HepG2 (cell line): ENCODE measurements around the gene SRP14. TPM values are rescaled to one million over a fixed set of nuclear protein-coding genes. Genes with fewer than 3 reads are reported as not detected.

Source experiments
- ATF1 ChIP-seq: IDR thresholded peaks from 2 replicates; pipeline ENCODE4 v1.6.1; 2016; ENCODE audit warnings: mild to moderate bottlenecking, control low read depth
- EZH2 ChIP-seq: conservative IDR thresholded peaks from 2 replicates; pipeline ENCODE4 v1.6.1; 2012; ENCODE audit warnings: mild to moderate bottlenecking, low read depth, low read length, moderate library complexity
- HCFC1 ChIP-seq: fragments of 150-350 bp; IDR thresholded peaks from 2 replicates; pipeline ENCODE4 v1.6.1; 2014; ENCODE audit warnings: low read depth, low read length
- HOXA5 ChIP-seq: sonication (generic); formaldehyde crosslinking; IDR thresholded peaks from 2 replicates; pipeline ENCODE4 v1.4.0; 2020; ENCODE audit warnings: missing genetic modification reagents
- KLF12 ChIP-seq: sonication (generic); formaldehyde crosslinking; IDR thresholded peaks from 2 replicates; pipeline ENCODE4 v1.4.0; 2020; ENCODE audit warnings: missing genetic modification reagents, borderline replicate concordance
- MIER3 ChIP-seq: IDR thresholded peaks from 2 replicates; pipeline ENCODE4 v1.6.1; 2016; ENCODE audit warnings: missing compliant biosample characterization, borderline replicate concordance
- NPAS2 ChIP-seq: sonication (generic); formaldehyde crosslinking; IDR thresholded peaks from 2 replicates; pipeline ENCODE4 v1.8.0; 2022; ENCODE audit warnings: mild to moderate bottlenecking, missing genetic modification reagents, borderline replicate concordance
- SMC3 ChIP-seq: IDR thresholded peaks from 2 replicates; pipeline ENCODE4 v1.6.1; 2011; ENCODE audit warnings: low read length, improper control_type of control experiment
- TFDP1 ChIP-seq: IDR thresholded peaks from 2 replicates; pipeline ENCODE4 v1.6.1; 2016; ENCODE audit warnings: missing compliant biosample characterization, missing genetic modification reagents, borderline replicate concordance
- TRIM24 ChIP-seq: sonication (generic); formaldehyde crosslinking; IDR thresholded peaks from 2 replicates; pipeline ENCODE4 v1.8.0; 2022; ENCODE audit warnings: mild to moderate bottlenecking, missing genetic modification reagents
- ZBTB7B ChIP-seq: sonication (generic); formaldehyde crosslinking; IDR thresholded peaks from 2 replicates; pipeline ENCODE4 v1.4.0; 2020; ENCODE audit warnings: missing genetic modification reagents
- ZFP36L2 ChIP-seq: sonication (generic); formaldehyde crosslinking; IDR thresholded peaks from 2 replicates; pipeline ENCODE4 v1.4.0; 2020; ENCODE audit warnings: missing genetic modification reagents
- ZFYVE20 ChIP-seq: sonication (generic); formaldehyde crosslinking; IDR thresholded peaks from 2 replicates; pipeline ENCODE4 v1.8.0; 2023; ENCODE audit warnings: low read depth, mild to moderate bottlenecking, moderate library complexity, missing genetic modification reagents, borderline replicate concordance
- ZNF468 ChIP-seq: sonication (generic); formaldehyde crosslinking; IDR thresholded peaks from 2 replicates; pipeline ENCODE4 v1.8.0; 2022; ENCODE audit warnings: mild to moderate bottlenecking, moderate library complexity, missing genetic modification reagents
- ZNF484 ChIP-seq: sonication (generic); formaldehyde crosslinking; IDR thresholded peaks from 2 replicates; pipeline ENCODE4 v1.5.1; 2020; ENCODE audit warnings: mild to moderate bottlenecking, low read depth, missing genetic modification reagents, borderline replicate concordance
- ZNF574 ChIP-seq: sonication (generic); formaldehyde crosslinking; IDR thresholded peaks from 2 replicates; pipeline ENCODE4 v1.4.0; 2020; ENCODE audit warnings: missing genetic modification reagents
- ZNF616 ChIP-seq: sonication (generic); formaldehyde crosslinking; IDR thresholded peaks from 2 replicates; pipeline ENCODE4 v1.5.0; 2020; ENCODE audit warnings: low read depth, mild to moderate bottlenecking, missing genetic modification reagents
- ZNF773 ChIP-seq: sonication (generic); formaldehyde crosslinking; IDR thresholded peaks from 2 replicates; pipeline ENCODE4 v1.4.0; 2020; ENCODE audit warnings: missing genetic modification reagents, borderline replicate concordance
- polyA plus RNA-seq, 8 experiments: library from polyadenylated mRNA; depleted of rRNA in 3 of 8; stranded (reverse) in 7 of 8; unstranded in 1 of 8; fragments of >200 nt; fragmentation: Illumina TruSeq in 4 of 8; extraction: Trizol in 4 of 8; gene quantifications; 2 replicates each; pipeline versions ENCODE4 v1.2.1 to v1.2.3, GENCODE V29; 2011 to 2016; ENCODE audit warnings: low read depth in 4 of 8, missing spikeins in 1 of 8, mixed read lengths in 1 of 8; ENCODE audit not compliant: insufficient read depth in 1 of 8
- total RNA-seq, 5 experiments: library from RNA; depleted of rRNA; stranded (reverse); fragments of >200 nt; fragmentation: Illumina TruSeq; extraction: Trizol; gene quantifications; 2 replicates each; pipeline ENCODE4 v1.2.3, GENCODE V29; 2016; ENCODE audit warnings: low read depth in 1 of 5
- TF ChIP-seq, protein P1 (sequence below): sonication (generic); formaldehyde crosslinking; IDR thresholded peaks from 2 replicates; pipeline ENCODE4 v1.8.0; 2022; ENCODE audit warnings: missing genetic modification reagents, mild to moderate bottlenecking, borderline replicate concordance
- TF ChIP-seq, protein P2 (sequence below): sonication (generic); formaldehyde crosslinking; IDR thresholded peaks from 2 replicates; pipeline ENCODE4 v1.4.0; 2020; ENCODE audit warnings: missing genetic modification reagents, low read depth, mild to moderate bottlenecking, borderline replicate concordance
- TF ChIP-seq, protein P3 (sequence below): sonication (generic); formaldehyde crosslinking; IDR thresholded peaks from 2 replicates; pipeline ENCODE4 v1.4.0; 2020; ENCODE audit warnings: mild to moderate bottlenecking, missing genetic modification reagents

Gene SRP14
- total and polyA plus RNA-seq, 2 of the 13 experiments (the other 11 are each of a cell fraction or from before 2014, with no cell fraction given): 208 to 356 TPM

GRCh38 chr15:40069178-40070165 is 30.5 kb upstream of the SRP14 start (continued):
- TF ChIP-seq, protein P1, sequence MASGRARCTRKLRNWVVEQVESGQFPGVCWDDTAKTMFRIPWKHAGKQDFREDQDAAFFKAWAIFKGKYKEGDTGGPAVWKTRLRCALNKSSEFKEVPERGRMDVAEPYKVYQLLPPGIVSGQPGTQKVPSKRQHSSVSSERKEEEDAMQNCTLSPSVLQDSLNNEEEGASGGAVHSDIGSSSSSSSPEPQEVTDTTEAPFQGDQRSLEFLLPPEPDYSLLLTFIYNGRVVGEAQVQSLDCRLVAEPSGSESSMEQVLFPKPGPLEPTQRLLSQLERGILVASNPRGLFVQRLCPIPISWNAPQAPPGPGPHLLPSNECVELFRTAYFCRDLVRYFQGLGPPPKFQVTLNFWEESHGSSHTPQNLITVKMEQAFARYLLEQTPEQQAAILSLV: 0 out of 2 replicates have a peak, but pooled peaks have one; percentile 31
- TF ChIP-seq ZFP36L2 (CRISPR knock-in tag) (no peak), ATF1 (CRISPR knock-in tag) (no peak), HCFC1 (no peak), HOXA5 (CRISPR knock-in tag) (0 out of 2 replicates have a peak, but pooled peaks have one; percentile 53), SMC3 (no peak), TFDP1 (CRISPR knock-in tag) (0 out of 2 replicates have a peak, but pooled peaks have one; percentile 32), ZFYVE20 (no peak), NPAS2 (CRISPR knock-in tag) (no peak), MIER3 (CRISPR knock-in tag) (0 out of 2 replicates have a peak, but pooled peaks have one; percentile 38), EZH2 (no peak), ZNF468 (CRISPR knock-in tag) (no peak), ZNF484 (CRISPR knock-in tag) (no peak), ZNF773 (CRISPR knock-in tag) (no peak), KLF12 (CRISPR knock-in tag) (no peak), TRIM24 (CRISPR knock-in tag) (no peak), ZNF616 (0 out of 2 replicates have a peak, but pooled peaks have one; percentile 48), ZBTB7B (CRISPR knock-in tag) (peak; percentile 33; the same call in 1 of the 2 replicates), ZNF574 (CRISPR knock-in tag) (peak; percentile 27; the same call in 1 of the 2 replicates)
- TF ChIP-seq, protein P2, sequence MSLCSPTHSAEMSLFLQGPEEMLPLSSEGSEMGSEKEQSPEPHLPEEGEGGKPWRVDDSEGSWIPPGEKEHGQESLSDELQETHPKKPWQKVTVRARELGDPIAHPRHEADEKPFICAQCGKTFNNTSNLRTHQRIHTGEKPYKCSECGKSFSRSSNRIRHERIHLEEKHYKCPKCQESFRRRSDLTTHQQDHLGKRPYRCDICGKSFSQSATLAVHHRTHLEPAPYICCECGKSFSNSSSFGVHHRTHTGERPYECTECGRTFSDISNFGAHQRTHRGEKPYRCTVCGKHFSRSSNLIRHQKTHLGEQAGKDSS (CRISPR knock-in tag): no peak
- TF ChIP-seq, protein P3, sequence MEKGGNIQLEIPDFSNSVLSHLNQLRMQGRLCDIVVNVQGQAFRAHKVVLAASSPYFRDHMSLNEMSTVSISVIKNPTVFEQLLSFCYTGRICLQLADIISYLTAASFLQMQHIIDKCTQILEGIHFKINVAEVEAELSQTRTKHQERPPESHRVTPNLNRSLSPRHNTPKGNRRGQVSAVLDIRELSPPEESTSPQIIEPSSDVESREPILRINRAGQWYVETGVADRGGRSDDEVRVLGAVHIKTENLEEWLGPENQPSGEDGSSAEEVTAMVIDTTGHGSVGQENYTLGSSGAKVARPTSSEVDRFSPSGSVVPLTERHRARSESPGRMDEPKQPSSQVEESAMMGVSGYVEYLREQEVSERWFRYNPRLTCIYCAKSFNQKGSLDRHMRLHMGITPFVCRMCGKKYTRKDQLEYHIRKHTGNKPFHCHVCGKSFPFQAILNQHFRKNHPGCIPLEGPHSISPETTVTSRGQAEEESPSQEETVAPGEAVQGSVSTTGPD (CRISPR knock-in tag): peak; percentile 45; the same call in 1 of the 2 replicates
